NCI-H524 (cell line): Measurements from ENCODE around the gene DPYSL3.

Experiments
- DNase-seq, 2 experiments: peaks; one replicate each; lab custom pipeline; 2025; lab: John Stamatoyannopoulos, UW

The DPYSL3 gene

DNA sequence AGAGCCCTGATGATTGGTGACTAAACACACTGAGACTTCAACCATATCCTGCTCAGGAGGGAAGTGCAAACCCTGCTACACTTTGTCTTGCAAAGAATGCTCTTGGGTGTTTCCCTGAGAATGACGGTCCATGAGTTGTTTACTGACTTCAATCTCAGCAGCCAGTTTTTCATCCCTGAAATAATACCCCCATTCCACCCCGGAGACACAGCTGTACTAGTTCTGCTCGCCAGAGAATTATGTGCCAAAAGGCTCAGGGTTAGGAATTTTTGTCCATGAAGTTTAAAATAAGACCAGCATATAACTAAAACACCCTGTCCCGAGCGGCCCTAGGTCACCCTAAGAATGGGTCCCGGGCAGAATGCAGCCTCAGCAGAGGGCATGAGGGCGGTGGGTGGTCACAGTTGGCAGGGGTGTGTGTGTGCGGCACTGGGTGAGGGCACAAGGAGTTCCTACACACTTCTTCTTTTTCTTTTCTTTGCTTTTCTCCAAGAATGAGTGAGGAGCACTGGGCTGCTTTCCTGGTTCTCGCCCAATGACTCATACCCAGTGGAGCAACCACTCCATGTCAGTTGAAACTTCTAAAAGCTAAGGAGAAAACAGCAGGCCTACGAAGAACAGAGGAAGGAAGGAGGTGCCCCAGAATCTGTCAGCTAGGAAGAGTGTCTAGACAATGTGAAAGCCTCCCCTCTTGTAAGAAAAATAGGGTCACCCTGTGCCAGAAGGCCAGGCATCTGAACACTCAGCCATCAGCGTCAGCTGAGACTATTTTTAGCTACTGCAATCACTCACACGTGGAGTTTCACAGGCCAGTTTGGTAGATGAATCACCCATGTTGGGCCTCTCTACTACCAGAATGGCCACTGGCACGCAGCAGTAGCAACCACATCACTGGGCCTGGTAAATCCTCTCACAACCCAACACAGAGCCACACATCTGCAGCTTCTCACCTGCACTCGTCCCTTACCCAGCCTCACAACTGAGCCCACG lies 105.9 kb downstream of the DPYSL3 start:
- DNase-seq: no peak

DNA sequence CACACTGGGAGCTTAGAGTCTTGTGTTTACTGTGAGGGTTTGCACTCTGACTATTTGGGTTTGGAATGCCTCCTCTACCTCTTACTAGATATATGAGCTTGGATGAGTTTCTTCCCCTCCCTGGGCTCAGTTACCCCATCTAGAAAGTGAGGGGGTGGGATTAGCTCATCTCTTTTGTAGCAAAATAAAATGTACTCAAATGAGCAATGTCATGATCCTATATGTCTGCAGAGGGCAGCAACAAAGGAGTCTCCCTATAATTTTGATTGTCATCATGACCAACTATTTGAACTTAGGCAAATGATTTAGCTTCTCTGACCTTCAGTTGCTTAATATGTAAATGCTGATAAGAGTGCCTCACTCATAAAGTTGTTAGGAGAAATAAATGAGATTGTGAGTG lies 109.0 kb downstream of the DPYSL3 start:
- DNase-seq: no peak

- no peak for DNase-seq
Observed at GRCh38 chr5:147400126-147400809, 109.6 kb downstream of the DPYSL3 start.

- DNase-seq: no peak
Observed at GRCh38 chr5:147398860-147399259, 111.0 kb downstream of the DPYSL3 start.

- no peak for DNase-seq
Observed at GRCh38 chr5:147397616-147398015, 112.3 kb downstream of the DPYSL3 start.

GRCh38 chr5:147396070-147396823 lies 113.6 kb downstream of the DPYSL3 start:
- no peak for DNase-seq

DNA sequence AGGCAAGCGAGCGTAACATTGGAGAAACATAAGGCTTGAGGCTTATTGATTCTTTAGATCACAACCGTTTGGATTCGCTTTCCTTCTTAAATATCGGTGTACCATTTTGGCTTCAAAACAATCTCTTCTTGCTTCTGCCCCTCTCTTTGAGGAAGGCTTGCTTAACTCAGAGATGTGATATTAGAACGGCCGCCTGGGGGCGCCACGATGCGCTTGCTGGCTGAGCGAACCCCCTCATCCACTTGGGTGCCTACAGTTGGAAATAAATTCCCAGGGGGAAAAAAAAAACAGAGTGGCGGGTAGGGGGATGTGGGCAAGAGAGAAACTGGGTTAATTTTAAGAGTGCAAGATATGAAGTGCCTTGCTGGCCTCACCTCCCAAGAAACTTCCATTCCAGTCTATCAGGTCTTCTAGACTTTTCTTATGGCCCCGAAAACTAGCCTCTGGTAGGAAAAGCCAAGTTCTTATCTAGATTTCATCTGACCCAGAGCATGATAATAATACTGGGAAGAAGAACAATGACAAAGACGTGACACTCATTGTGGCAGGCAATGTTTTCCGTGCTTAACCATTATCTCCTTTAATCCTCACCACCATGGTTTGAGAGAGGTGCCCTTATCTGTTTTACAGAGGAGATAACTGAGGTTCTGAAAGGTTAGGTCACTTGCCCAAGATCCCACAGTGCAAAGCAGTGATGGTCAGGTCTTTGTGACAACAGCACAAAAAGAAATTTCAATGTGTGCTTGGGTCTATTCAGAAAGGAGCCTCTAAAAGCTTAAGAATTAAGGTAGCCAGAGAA lies 115.8 kb downstream of the DPYSL3 start:
- no peak for DNase-seq

GRCh38 chr5:147391781-147392180 lies 118.1 kb downstream of the DPYSL3 start:
- peak in 1 of 2 experiments; percentile 45 for DNase-seq

DNA sequence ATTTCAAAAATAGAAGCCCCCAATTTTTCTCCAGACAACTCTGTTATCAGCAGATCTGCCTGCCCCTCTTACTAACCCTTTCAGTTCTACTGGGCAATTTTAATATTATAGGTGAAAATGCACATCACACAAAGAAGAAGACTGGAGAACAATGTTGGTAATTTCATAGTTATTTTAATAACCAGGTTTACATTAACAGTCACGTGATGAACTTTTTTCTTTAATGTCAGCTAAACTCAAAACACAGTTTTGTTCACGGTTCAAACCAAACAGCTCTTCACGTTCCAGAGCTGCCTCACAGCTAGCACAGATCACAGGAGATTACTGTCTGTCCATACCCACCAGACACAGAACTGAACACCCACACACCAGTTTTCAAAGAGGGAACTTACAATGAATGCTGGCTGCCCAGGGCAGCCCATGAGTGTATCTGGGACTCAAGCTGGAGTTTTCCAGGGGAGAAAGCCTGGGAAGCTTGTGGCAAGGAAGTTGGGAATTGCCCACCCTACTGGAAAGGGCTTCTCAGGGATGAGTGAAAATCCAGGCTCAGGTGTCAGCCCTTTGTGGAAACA lies 119.1 kb downstream of the DPYSL3 start:
- DNase-seq: no peak

DNA sequence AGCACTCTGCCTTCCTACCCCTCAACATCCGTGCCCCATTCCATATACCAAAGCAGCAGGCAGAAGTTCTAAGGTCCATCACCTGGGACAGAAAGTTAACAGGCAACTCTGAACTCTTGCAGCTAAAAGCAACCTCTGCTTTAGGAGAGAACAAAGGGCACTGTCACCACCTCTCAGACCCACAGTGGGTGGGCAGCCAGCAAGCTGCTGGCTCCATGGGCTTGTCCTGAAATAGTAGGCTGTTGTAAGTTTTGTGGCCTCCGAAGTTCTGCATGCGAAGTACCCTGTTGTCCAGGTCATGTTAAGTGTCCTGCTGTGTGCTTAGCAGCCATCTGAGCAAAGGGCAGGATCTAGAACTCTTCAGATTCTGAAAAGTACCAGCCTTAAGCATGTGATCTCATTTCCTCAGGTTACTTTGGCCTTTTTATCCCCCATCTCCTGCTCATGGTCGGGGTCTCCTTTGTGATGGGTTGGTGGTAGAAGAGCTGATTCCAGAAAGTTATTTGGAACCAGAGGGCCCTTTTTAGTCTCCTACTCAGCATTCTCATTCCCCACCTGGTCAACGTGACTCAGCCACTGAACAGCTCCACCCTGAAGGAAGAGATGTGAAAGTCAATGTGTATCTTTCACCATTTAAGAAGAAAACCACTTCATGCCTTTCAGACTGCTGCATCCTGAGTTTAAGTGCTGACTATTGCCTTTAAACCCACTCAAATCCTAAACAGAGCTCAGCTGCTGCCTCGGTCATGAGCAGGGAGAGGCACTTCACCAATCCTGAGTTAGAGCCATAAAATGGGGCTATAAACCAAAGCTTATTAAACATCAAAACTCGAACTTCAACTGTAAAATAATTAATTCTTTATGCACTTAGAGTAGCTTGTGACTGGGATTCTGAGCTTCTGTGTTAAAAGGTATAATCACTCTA lies 121.4 kb downstream of the DPYSL3 start:
- DNase-seq: no peak

- no peak for DNase-seq
Observed at GRCh38 chr5:147387109-147387508, 122.8 kb downstream of the DPYSL3 start.

DNA sequence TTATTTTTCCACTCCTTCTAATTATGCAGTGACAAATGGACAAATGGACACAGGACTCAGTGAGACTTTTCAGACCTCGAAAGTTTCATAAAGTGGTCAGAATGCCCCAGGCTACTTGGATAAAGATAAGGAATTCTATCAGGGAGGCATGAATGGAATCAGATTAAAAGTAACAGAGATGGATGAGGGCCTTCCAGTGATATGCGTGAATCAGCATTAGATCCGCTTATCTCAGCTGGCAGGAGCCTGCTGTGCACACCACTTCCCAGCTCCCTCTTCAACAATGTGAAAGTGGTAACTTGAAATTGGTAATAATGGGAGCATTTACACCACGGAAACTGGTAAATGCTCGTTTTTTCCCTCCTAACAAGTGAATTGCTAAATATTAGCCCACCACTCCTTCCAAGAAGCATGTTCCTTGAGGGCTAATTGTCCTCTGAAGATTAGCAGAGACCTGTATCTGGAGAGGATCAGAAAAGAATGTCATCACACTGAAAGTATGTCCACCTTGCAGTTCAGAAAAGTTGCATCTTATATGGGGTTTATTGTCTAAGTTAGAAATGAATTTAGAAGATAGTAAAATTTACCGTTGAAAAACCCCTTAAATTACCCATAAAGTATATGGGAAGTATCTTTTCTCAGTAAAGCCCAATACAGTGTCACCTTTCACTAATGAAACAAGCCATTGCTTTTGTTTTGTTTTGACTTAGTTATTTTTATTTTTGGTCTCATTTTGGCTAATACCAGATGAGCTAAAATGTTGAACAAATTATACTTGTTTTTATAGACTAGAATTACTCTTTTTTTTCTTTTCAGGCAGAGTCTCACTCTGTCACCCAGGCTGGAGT lies 125.3 kb downstream of the DPYSL3 start:
- DNase-seq: no peak

GRCh38 chr5:147382776-147383175 lies 127.1 kb downstream of the DPYSL3 start:
- no peak for DNase-seq

GRCh38 chr5:147381555-147381954 lies 128.3 kb downstream of the DPYSL3 start:
- no peak for DNase-seq

GRCh38 chr5:147377682-147378081 lies 132.2 kb downstream of the DPYSL3 start:
- DNase-seq: no peak

DNA sequence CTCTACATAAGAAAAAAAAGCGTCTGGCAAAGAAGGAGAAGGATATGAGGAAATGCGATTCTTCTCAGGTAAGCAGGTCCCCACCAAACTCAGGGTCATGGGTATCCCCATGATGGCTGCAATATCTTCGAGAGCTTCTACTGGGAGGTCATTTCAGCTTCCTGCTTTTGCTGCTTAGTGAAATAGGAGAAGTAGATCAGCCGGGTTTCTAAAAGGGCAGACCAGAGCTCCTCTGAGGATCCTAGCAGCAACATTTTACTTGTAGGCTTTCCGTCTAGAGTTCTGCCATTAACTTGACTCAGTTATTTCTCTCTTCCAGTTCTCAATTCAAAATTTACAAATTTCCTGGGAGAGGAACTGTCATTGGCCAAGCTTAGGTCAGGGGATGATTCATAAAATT lies 134.7 kb downstream of the DPYSL3 start:
- no peak for DNase-seq

DNA sequence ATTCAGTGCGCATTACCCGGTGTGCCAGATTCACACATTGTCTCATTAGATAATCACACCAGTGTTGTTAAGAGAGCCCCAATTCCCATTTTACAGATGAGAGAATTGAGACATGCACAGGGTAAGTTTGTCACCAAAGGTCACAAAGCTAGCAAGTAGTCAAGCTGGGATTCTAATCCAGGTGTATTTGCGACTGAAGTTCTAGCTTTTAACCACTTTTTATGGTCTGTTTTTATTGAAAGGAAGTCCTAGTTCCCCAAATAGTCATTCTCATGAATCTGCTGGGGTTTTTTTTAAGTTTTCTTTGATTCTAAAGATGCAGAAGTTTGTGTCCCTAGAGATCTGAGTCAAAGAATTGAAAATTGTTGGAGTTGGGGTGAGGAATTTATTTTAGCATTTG lies 136.5 kb downstream of the DPYSL3 start:
- no peak for DNase-seq

DNA sequence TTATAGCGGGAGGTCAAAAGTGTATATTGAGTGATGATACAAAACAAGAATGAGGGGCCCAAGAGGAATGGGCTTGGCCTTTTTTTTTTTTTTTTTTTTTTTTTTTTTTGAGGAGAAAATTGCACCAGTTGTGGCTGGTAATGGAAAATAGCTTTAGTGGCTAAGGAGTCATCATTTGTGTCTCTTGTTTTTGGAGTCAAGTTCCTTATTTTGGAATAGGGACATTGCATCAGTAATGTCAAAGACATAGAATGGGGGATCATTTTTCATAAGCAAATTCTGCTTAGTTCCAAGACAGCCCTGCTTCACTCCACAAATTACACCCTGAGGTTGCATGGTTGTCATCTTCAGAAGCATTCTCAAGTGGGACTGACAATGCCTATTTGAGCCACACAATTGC lies 137.7 kb downstream of the DPYSL3 start:
- no peak for DNase-seq

DNA sequence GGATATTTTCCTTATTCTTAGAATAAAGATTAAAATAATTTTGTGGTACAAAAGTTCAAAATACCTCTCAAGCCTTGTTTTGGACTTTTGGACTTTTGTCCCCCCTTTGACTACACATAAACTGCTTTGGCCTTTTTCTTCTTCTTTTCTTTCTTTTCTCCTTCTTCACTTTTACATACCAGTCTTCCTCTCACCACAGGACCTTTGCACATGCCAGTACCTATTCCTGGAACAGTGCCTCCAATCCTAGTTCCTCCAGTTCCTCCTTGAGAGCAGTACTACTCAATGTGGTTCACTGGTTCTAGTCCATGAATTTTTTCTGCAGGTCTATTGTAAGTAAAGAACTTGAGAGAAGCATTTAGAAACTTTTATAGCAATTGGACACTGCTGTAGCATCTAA lies 138.6 kb downstream of the DPYSL3 start:
- no peak for DNase-seq
